DOHH2 (cell line): ENCODE data around the gene NES.

Source experiments
- CTCF ChIP-seq: fragments of 200-600 bp; sonication (generic); IDR thresholded peaks from one replicate; pipeline ENCODE4 v1.5.1; 2014; ENCODE audit warnings: antibody characterized with exemption, mild to moderate bottlenecking, low read depth, low read length; ENCODE audit not compliant: poor library complexity, severe bottlenecking
- EZH2phosphoT487 ChIP-seq: fragments of 200-600 bp; sonication (generic); IDR thresholded peaks from 2 replicates; pipeline ENCODE4 v1.6.1; 2017; ENCODE audit warnings: borderline replicate concordance, mild to moderate bottlenecking, antibody characterized with exemption, low read length, moderate library complexity, mixed read lengths

GRCh38 chr1:156667610-156667967 lies 9.6 kb downstream of the NES start:
- no peak for TF ChIP-seq CTCF
- TF ChIP-seq EZH2phosphoT487, result no peak
